Measurements from ENCODE around the gene MACF1. TPM values are rescaled to one million over a fixed set of nuclear protein-coding genes. Genes with fewer than 3 reads are reported as not detected.

MACF1 gene
- total RNA-seq, 1 experiment from 2014 or later: 189 TPM

DNA sequence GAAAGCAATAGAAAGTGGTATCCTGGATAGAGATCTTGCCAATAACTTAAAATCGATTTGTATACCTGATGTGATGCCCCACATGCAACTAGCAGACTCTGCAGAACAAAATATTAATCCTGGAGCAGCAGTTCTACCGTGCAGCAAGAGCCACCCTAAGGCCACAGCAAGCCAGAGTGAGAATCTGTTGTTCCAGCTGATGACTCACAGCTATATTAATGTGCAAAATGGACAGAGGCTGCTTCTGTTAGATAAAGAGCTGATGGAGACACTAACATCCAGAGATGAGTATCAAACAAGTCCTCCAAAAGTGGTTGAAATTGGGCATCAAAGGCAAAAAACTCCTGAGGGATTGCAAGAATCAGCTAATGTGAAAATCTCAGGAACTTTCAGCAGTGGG, 127.8 kb downstream of the MACF1 start:
- Histone ChIP-seq H3K36me3 (ENCODE audit: low read depth) (no peaks in the 10 kb centered on the region), H3K27ac (no peak overlapping the region), H3K9me3 (ENCODE audit: insufficient read depth, low read depth) (no peaks in the 10 kb centered on the region), H3K9me2 (ENCODE audit: insufficient read depth) (no peaks in the 10 kb centered on the region), H4K20me1 (ENCODE audit: insufficient read depth) (no peaks in the 10 kb centered on the region), H3K79me2 (ENCODE audit: low read depth) (no peaks in the 10 kb centered on the region), H3F3A (ENCODE audit: insufficient read depth, low read depth) (no peaks in the 10 kb centered on the region), H3K4me3 (no peak overlapping the region), H2AFZ (no peak overlapping the region), H3K4me2 (no peak overlapping the region), H3K27me3 (ENCODE audit: insufficient read depth, low read depth) (no peaks in the 10 kb centered on the region), H3K4me1 (replicated peaks; ENCODE audit: insufficient read depth) (no peaks in the 10 kb centered on the region)
- TF ChIP-seq EZH2 (IDR thresholded peaks at IDR 0.05; ENCODE audit: low read depth): no peak
- TF ChIP-seq, protein P1, sequence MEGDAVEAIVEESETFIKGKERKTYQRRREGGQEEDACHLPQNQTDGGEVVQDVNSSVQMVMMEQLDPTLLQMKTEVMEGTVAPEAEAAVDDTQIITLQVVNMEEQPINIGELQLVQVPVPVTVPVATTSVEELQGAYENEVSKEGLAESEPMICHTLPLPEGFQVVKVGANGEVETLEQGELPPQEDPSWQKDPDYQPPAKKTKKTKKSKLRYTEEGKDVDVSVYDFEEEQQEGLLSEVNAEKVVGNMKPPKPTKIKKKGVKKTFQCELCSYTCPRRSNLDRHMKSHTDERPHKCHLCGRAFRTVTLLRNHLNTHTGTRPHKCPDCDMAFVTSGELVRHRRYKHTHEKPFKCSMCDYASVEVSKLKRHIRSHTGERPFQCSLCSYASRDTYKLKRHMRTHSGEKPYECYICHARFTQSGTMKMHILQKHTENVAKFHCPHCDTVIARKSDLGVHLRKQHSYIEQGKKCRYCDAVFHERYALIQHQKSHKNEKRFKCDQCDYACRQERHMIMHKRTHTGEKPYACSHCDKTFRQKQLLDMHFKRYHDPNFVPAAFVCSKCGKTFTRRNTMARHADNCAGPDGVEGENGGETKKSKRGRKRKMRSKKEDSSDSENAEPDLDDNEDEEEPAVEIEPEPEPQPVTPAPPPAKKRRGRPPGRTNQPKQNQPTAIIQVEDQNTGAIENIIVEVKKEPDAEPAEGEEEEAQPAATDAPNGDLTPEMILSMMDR (conservative IDR thresholded peaks at IDR 0.05): no peak
- no peak for DNase-seq
- POLR2A ChIA-PET (ENCODE audit: unreplicated experiment): no interaction called here
- no TSS peak for BruUV-seq (replicated peaks)
- CTCF ChIA-PET: no interaction called here
- intact Hi-C loops (cut with micrococcal nuclease; ENCODE audit: unreplicated experiment): no loop called here

DNA sequence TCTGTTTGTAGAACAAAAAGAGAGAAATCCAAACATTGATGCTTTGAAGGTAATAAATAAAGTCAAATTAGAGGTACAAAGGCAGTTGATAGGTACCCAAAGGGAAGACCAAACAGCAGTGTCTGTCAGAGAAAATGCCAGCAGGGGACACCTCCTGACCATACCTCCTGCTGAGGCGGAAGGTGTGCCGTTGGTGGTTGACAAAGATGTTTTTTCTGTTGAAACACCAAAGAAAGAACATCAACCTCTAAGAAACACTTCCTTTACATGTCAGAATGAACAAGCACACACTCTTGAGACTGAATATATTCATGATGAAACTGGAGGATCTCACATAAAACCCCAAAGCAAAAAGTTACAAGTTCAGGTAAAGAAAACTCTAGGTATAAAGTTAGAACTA, 128.3 kb downstream of the MACF1 start:
- H3K27me3 ChIP-seq (ENCODE audit: insufficient read depth, low read depth): no peaks in the 10 kb centered on the region
- intact Hi-C loops (cut with micrococcal nuclease; ENCODE audit: unreplicated experiment): no loop called here
- H3F3A ChIP-seq (ENCODE audit: insufficient read depth, low read depth): no peaks in the 10 kb centered on the region
- no peaks in the 10 kb centered on the region for H3K36me3 ChIP-seq (ENCODE audit: low read depth)
- no peaks in the 10 kb centered on the region for H3K9me3 ChIP-seq (ENCODE audit: insufficient read depth, low read depth)
- TF ChIP-seq, protein P1 (conservative IDR thresholded peaks at IDR 0.05): no peak
- TF ChIP-seq EZH2 (IDR thresholded peaks at IDR 0.05; ENCODE audit: low read depth): no peak
- H3K9me2 ChIP-seq (ENCODE audit: insufficient read depth): no peaks in the 10 kb centered on the region
- BruUV-seq (replicated peaks): no TSS peak
- CTCF ChIA-PET: no interaction called here
- H4K20me1 ChIP-seq (ENCODE audit: insufficient read depth): no peaks in the 10 kb centered on the region
- no peak overlapping the region for H2AFZ ChIP-seq
- H3K4me2 ChIP-seq: no peak overlapping the region
- no peak overlapping the region for H3K4me3 ChIP-seq
- H3K27ac ChIP-seq: no peak overlapping the region
- no peak for DNase-seq
- POLR2A ChIA-PET (ENCODE audit: unreplicated experiment): no interaction called here
- H3K79me2 ChIP-seq (ENCODE audit: low read depth): no peaks in the 10 kb centered on the region
- no peaks in the 10 kb centered on the region for H3K4me1 ChIP-seq (replicated peaks; ENCODE audit: insufficient read depth)

DNA sequence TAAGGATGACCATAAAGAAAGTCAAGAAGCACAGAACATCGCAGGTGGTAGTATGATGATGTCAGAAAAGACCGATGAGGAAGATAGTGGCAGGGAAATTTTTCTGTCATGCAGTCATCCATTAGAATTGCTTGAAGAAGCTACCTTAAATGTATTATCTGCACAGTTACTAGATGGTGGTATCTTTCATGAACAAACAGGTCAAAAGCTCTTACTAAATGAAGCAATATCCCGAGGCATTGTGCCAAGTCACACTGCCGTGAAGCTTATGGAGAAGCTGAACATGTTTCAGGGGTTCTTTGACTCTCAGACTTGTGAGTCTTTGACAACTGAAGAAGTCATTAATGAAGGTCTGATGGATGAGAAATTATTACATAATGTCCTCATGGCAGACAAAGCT, 128.8 kb downstream of the MACF1 start:
- POLR2A ChIA-PET (ENCODE audit: unreplicated experiment): interaction anchor here (0.6 kb wide), 1 partner anchor 108 kb away, joined by 3 read pairs; no protein-coding TSS in a partner anchor
- no peaks in the 10 kb centered on the region for H4K20me1 ChIP-seq (ENCODE audit: insufficient read depth)
- TF ChIP-seq, protein P1 (conservative IDR thresholded peaks at IDR 0.05): no peak
- TF ChIP-seq EZH2 (IDR thresholded peaks at IDR 0.05; ENCODE audit: low read depth): no peak
- no peaks in the 10 kb centered on the region for H3K9me2 ChIP-seq (ENCODE audit: insufficient read depth)
- no peak overlapping the region for H3K4me3 ChIP-seq
- no peaks in the 10 kb centered on the region for H3K4me1 ChIP-seq (replicated peaks; ENCODE audit: insufficient read depth)
- BruUV-seq (replicated peaks): no TSS peak
- no peaks in the 10 kb centered on the region for H3K36me3 ChIP-seq (ENCODE audit: low read depth)
- H3K27me3 ChIP-seq (ENCODE audit: insufficient read depth, low read depth): no peaks in the 10 kb centered on the region
- H3K27ac ChIP-seq: no peak overlapping the region
- H3K4me2 ChIP-seq: no peak overlapping the region
- no peak overlapping the region for H2AFZ ChIP-seq
- H3K9me3 ChIP-seq (ENCODE audit: insufficient read depth, low read depth): no peaks in the 10 kb centered on the region
- CTCF ChIA-PET: no interaction called here
- no peak for DNase-seq
- no peaks in the 10 kb centered on the region for H3F3A ChIP-seq (ENCODE audit: insufficient read depth, low read depth)
- no peaks in the 10 kb centered on the region for H3K79me2 ChIP-seq (ENCODE audit: low read depth)
- intact Hi-C loops (cut with micrococcal nuclease; ENCODE audit: unreplicated experiment): no loop called here

All from PC-9 (cell line).